IMR-90 (cell line): Measurements from ENCODE around the gene RAD52.

Source experiments
- POLR2A ChIP-seq: IDR thresholded peaks from 2 replicates; pipeline ENCODE4 v1.6.1; 2012; ENCODE audit warnings: mild to moderate bottlenecking, low read depth, low read length
- SMC3 ChIP-seq: fragments of 150-350 bp; IDR thresholded peaks from 2 replicates; pipeline ENCODE4 v1.6.1; 2016; ENCODE audit warnings: low read depth, mild to moderate bottlenecking, antibody characterized with exemption, low read length, moderate library complexity
- TF ChIP-seq, protein P1 (sequence below): conservative IDR thresholded peaks from 2 replicates; pipeline ENCODE4 v1.5.1; 2012; ENCODE audit warnings: mild to moderate bottlenecking, low read depth, low read length, improper control_type of control experiment

DNA sequence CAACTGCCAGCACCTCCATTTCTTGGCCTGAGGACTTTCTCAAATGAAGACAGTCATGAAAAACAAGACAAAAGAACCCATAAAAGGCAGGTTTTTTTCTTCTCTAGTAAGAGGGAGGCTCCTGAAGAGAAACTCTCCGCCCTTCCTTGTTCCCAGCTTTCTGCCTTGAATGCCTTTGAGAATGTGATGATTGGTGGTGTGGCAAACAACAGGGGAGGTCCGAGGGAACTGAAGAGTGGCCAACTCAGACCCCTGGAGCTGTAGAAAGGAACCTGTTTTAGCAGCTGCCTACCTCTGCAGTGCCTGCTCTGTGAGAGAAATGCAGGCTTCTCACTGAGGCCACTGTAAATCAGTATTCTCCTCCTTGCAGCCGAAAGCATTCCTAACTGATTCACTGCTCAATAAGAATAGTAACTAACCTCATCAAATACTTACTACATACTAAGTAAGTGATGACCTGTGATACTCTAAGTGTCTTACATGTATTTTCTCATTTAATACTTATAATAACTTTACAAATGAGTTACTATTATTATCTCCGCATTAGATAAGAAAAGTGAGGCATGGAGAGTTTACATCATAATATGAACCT is 24.9 kb upstream of the RAD52 start:
- TF ChIP-seq, protein P1, sequence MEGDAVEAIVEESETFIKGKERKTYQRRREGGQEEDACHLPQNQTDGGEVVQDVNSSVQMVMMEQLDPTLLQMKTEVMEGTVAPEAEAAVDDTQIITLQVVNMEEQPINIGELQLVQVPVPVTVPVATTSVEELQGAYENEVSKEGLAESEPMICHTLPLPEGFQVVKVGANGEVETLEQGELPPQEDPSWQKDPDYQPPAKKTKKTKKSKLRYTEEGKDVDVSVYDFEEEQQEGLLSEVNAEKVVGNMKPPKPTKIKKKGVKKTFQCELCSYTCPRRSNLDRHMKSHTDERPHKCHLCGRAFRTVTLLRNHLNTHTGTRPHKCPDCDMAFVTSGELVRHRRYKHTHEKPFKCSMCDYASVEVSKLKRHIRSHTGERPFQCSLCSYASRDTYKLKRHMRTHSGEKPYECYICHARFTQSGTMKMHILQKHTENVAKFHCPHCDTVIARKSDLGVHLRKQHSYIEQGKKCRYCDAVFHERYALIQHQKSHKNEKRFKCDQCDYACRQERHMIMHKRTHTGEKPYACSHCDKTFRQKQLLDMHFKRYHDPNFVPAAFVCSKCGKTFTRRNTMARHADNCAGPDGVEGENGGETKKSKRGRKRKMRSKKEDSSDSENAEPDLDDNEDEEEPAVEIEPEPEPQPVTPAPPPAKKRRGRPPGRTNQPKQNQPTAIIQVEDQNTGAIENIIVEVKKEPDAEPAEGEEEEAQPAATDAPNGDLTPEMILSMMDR = no peak
- TF ChIP-seq POLR2A = no peak
- TF ChIP-seq SMC3 = no peak
